ENCODE results near the gene OR52A1.
"Not testable (repeated sequence)": the region's sequence is repeated elsewhere in the genome, so short reads cannot be mapped to it uniquely, and the experiment has no call there.

OR52A1 gene

DNA sequence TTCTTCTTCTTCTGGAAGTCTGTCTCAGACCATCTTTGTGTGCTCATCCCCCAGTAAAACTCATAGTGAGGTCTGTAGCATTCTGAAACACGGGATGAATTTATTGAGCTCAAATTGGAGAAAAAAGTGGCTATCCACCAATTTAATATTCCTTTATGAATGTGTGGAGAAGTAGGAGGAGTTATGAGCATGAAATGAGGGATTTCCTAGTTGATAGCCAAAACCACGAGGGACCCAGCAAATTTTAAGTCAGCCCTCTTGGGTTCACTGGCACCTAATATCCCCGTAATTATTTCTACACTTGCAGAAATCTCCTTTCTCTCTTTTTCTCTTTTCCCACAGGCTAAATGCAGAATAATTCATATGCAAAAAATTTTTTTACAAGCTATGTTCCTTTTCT is at the start of gene OR52A1:
OR52A1 (minus strand) TSS at position 101 of the 400 bp plus-strand sequence. CDS start 2,388 bp downstream, outside the sequence.
- DNase-seq (ENCODE audit: low read depth): no peak

DNA sequence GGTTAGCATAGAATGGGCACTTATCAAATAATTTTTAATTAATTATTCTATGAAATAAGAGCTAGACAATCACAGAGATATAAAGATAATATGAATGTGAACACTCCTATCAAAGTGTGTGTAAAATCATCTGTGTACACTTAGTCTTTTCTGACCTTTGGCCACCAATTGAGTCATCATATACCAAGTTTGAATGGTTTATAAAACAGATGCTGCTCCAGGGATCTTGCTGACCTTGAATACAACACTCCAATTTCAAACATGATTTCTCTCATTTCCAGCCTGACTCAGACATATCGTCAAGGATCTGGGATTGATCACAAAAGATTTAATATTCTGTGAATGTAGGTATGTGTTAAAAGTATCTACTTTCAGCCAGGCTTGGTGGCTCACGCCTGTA is 48.8 kb upstream of the OR52A1 start:
- DNase-seq (ENCODE audit: low read depth): no peak

DNA sequence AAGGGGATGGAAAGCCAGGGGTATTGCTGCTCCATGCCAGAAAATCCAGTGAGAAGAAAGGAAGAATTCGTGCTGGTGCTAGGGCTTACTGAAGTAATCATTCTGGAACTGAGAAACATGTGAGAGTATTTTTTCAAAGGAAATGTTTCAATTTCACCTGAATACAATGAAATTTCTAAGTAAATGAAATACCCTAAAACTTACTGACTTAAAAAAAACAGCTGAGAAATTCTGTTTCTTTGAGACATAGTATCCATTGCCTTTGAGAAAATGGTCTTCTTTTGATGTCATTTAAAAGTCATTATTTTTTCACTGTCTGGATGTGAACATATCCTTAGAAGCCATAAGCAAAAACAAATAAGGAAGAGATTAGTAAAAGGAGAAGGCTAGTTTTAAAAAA is 46.0 kb upstream of the OR52A1 start, which contains the start of gene OR51V1:
OR51V1 (minus strand) TSS at position 101 of the 400 bp plus-strand sequence; CDS start at position 101, 0 bp downstream.
- no peak for DNase-seq (ENCODE audit: low read depth)

DNA sequence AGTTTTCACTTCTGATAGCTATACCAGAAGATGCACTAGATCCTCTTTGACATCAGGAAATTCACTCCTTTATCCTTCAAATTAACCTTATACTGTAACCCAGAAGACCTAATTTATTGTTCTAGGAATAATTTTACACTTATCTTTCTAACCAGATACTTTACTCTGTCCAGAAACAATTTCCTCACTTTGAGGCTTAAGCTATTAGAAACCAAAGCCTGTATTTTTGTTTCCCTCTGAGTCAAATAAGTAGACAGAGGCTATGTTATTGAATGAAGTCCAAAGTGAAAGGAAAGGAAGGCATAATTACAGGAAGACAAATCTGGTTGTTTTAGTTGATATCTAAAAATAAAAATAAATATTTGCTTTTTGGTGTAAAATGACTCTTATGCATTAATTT is 43.7 kb upstream of the OR52A1 start:
- no peak for DNase-seq (ENCODE audit: low read depth)

DNA sequence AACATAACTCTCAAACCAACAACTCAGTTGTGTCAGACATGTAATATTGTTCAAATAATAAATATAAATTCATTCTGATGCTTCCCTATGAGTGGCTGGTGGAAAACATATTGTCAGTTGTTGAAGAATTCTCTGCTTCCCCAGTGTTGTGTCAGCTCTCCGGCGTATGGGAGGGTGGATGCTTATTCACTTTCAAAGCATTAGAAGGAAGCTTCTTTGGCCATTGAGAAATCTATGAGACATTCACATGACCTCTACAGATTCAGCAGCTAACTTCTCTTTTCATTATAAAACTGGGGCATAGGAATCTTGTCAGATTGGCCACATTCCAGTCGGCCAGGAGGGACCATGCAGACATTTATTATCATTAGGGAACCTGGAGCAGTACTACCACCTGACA is 43.0 kb upstream of the OR52A1 start:
- DNase-seq (ENCODE audit: low read depth): no peak

DNA sequence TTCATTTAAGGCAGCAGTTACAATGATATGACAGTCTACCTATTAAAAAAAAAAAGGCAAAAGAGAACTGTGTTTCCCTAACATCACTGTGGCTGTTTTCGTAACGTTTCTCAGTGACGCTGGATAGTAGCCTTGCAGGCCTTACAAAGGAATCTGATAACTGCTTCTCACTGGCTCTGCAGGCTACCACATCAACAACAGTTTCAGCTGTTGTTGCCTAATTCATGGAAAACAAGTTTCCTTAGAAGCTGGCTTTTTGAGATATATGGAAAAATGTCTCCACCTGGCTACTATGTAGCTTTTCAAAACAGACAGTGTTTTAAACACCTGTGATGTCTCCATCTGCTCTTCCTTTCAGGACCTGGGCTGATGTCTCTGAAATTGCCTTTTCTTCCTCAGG is 42.2 kb upstream of the OR52A1 start:
- no peak for DNase-seq (ENCODE audit: low read depth)

DNA sequence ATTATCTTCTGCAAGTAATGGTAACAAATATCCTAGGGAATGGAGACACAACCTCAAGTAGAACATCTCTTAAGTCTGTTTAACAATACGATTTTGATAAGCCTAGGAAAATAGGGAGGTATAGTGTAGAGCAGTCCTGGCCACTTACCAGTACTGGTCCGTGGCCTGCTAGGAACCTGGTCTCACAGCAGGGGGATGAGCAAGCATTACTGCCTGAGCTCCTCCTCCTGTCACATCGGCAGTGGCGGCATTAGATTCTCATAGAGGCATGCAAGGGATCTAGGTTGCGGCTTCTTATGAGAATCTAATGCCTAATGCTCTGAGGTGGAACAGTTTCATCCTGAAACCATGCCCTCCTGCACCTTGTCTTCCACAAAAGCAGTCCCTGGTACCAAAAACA is 41.5 kb upstream of the OR52A1 start:
- DNase-seq (ENCODE audit: low read depth): no peak

DNA sequence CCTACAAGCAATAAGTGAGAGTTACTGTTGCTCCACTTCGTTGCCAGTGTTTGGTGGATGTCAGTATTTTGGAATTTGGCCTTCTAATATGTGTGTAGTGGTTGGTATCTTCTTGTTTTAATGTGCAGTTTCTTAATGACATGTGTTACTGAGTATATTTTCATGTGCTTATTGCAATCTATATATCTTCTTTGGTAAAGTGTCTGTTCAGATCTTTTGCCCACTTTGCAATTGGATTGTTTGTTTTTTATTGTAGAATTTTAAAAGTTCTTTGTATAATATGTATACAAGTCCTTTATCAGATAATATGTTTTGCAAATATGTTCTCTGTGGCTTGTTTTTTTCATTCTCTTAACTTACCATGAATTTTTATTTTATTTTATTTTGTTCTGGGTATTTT is 38.2 kb upstream of the OR52A1 start:
- DNase-seq (ENCODE audit: low read depth): no peak

DNA sequence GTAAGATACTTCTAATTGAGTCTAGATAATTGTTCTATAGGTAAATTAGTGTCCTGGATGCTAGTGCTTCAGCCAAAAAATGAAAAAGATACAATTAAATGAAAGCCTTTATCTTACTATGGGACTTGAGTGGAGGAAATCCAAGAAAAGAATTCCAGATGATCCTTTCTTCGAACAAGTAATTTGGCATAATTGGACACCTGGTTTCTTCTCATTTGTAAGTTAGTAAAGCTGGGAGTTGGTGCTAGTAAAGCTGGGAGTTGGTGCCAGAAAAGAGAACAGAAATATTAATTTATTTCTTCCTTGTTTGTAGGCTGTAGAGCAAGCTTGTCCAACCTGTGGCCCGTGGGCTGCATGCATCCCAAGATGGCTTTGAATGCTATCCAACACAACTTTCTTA is 33.6 kb upstream of the OR52A1 start:
- DNase-seq (ENCODE audit: low read depth): no peak

DNA sequence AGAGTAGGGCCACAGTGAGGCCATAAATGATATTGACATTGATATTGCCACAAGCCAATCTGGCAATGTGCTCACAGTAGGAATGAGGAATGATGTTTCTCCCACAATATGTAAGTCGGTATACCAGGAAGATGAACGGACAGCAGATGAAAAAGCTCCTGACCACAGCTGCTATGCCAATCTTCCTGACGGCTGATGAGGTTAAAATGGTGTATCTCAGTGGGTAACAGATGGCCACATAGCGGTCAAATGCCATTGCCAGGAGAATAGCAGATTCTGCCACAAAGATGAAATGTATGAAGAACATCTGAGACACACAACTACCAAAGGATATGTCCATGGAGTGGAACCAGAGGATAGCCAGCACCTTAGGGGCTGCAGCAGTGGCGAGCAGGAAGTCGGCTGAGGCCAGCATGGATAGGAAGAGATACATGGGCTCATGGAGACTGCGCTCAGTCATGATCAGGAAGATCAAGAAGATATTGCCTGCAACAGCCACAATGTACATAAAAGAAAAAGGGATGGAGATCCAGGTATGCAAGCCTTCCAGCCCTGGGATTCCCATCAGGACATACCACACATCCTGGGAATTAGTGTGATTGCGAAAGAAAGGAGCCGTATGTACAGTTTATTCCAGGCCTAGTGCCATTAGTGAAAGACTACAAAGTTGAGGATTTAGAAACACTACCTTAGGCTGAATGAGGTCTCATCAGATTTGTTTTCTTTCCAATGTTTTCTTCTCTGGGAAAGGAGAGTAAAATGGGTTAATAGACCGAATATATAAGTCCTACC is 23.7 kb upstream of the OR52A1 start:
- DNase-seq (ENCODE audit: low read depth): no peak

DNA sequence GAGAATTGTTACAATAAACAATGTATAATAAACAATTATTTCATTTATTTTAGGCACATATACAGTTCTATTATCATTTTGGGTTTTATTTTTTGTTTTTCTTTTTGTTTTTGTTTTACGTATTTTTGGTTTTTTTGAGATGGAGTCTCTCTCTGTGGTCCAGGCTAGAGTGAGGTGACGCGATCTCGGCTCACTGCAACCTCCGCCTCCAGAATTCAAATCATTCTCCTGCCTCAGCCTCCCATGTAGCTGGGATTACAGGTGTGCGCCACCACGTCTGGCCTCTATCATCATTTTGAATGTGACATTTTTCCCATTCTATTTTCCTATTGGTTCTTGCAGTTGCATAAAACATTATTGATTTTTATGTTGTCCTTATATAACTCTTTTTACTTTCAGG is 20.4 kb upstream of the OR52A1 start:
- no peak for DNase-seq (ENCODE audit: low read depth)

DNA sequence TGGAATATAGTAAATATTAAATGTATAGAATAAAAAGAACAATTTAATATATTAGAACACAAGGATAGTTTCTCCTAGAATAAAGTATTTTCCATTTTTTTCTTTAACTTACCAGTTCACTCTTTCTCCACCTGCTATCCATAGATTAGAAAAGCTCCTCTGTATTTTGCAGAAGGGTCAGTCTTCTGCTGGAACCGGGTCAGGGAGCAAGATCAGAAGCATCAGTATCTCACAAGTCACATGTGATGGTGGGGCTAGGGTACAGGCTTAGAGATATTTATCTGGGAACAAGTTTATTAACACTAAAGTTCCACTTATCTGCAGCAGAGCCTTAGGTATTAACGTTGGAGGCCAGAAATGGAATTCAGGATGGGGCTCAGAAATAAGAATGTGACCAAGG is 17.3 kb upstream of the OR52A1 start:
- no peak for DNase-seq (ENCODE audit: low read depth)

DNA sequence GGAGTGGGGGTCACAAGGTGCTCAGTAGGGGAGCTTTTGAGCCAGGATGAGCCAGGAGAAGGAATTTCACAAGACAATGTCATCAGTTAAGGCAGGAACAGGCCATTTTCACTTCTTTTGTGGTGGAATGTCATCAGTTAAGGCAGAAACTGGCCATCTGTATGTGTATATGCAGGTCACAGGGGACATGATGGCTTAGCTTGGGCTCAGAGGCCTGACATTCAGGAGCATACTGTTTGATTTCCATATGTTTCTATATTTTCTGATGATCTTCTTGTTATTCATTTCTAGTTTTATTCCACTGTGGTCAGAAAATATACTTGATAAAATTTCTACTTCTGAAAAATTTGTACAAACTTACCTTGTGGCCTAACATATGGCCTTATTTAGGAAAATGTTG is 11.3 kb upstream of the OR52A1 start:
- DNase-seq (ENCODE audit: low read depth): not testable (repeated sequence)

DNA sequence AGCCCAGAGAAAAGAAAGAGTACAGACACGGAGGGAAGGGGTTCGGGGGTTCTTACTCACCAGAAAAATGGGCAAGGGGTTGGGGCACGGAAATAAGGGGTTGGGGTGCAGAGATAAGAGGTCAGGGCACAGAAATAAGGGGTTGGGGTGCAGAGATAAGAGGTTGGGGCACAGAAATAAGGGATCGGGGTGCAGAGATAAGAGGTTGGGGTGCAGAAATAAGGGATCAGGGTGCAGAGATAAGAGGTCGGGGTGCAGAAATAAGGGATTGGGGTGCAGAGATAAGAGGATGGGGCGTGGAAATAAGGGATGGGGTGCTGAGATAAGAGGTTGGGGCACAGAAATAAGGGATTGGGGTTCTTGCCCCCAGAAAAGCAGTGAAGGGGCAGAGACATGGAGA is 10.2 kb upstream of the OR52A1 start:
- not testable (repeated sequence) for DNase-seq (ENCODE audit: low read depth)

DNA sequence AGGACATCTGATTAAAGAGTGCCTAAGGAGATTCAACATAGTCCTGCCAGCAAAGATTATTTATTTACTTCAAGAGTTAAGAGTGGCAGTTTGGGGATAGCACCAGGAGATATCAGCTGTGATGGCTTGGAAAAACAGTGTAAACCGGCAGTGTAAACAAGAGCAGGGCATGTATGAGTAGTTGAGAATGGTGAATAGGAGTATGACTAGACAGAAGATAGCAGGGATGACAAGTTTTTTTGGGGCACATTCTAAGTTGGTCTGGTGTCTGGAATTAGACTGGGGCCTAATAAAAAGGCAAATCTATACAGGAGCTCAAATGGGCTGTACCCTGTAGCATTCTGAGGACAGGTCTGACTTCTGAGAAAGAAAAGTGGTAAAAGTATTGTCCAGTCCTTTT is 6.5 kb upstream of the OR52A1 start:
- DNase-seq (ENCODE audit: low read depth): not testable (repeated sequence)

DNA sequence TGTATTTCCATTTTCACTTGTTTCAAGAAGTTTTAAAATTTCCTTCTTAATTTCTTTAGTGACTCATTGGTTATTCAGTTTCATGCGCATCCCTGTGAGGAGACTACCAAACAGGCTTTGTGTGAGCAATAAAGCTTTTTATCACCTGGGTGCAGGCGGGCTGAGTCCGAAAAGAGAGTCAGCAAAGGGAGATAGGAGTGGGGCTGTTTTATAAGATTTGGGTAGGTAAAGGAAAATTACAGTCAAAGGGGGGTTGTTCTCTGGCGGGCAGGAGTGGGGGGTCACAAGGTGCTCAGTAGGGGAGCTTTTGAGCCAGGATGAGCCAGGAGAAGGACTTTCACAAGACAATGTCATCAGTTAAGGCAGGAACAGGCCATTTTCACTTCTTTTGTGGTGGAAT is 5.7 kb upstream of the OR52A1 start:
- DNase-seq (ENCODE audit: low read depth): not testable (repeated sequence)

DNA sequence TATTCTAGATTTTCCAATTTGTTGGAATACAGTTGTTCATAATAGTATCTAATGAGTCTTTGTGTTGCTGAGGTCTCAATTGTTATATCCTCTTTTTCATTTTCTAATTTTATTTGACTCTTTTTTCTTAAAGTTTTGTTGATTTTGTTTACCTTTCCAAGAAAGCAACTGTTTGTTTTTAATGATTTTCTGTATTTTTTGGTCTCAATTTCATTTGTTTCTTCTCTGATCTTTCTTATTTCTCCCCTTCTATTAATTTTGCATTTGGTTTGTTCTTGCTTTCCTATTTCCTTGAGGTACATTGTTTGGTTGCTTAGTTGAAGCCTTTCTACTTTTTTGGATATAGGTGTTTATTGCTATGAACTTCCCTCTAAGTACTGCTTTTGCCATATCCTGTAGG is 5.2 kb upstream of the OR52A1 start:
- DNase-seq (ENCODE audit: low read depth): no peak

DNA sequence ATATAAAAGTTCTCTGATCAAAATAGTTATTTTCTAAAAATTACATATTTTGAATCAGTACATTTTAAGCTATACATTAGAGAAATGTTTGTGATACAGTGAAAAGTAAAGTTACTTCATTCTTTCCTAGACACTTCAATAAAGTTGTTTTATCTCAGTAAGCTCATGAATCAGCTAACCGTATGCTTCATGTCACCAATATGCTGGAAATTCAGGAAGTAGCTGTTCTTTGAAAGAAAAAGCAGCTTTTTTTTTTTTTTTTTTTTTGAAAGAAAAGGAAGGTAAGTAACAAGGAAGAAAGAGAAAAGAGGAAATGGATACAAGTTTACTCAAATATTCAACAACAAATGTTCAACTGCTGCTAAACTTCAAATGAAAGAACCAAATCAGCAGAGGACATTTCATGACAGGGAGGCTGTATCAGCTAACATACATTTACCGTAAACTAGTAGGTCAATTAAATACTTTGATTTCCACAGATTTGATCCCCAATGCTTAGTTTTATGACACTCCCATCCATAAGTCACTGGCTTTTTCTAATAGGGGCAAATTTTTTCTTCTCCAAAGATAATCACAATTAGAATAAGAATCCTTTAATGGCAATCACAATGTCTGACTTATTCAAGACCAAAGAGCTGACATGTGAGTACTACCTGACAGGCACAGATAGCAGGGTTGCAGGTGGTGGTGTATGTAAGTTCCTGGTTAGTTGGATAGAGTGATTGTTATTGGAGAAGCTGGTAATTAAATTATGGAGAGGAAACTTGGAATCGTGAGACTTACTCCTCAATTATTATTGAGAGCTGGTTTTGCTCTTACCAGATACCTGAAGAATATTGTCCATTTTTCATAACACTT is 754 bp downstream of the OR52A1 start:
- DNase-seq (ENCODE audit: low read depth): no peak

DNA sequence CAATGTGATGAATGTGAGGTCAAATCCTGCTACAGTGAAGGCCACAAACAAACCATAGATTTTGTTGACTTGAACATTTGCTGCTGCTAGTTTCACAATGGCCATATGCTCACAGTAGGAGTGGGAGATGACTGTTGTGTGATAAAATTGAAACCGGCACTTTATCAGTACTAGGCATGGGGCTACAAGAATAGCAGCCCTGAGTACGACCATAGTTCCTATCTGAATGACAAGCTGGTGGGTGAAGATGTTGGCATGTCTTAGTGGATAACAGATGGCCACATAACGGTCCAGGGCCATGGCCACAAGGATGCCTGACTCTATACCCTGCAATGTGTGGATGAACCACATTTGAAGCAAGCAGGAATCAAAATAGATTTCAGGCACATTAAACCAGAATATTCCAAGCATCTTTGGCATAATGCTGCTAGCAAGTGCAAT is 2.8 kb downstream of the OR52A1 start:
- DNase-seq (ENCODE audit: low read depth): no peak

DNA sequence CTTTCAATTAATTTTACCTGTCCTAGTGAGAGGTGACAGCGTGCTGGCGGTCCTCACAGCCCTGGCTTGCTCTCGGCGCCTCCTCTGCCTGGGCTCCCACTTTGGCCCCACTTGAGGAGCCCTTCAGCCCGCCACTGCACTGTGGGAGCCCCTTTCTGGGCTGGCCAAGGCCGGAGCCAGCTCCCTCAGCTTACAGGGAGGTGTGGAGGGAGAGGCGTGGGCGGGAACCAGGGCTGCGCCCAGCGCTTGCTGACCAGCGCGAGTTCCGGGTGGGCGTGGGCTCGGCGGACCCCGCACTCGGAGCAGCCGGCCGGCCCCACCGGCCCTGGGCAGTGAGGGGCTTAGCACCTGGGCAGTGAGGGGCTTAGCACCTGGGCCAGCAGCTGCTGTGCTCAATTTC is 10.4 kb downstream of the OR52A1 start:
- not testable (repeated sequence) for DNase-seq (ENCODE audit: low read depth)

DNA sequence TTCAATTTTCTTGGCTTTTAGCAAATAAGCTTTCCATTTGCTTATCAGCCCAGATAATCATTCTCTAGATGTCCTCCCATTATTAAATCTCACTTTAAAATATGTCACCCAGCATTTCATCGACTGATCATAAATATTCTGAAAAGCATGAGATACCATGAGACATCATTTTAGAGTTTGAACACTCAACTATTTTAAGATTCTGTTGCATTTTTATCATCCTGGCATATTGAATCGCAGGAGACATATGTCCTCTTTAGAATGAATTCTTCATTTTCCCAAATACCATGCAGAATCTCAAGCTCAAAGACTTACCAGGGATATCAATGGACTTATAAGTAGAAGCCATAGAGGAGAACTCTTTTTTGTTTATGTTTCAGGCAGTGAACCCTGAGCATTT is 16.6 kb downstream of the OR52A1 start, which contains the start of gene OR52A5:
OR52A5 (minus strand) TSS at position 361 of the 400 bp plus-strand sequence. CDS start 5,714 bp downstream, outside the sequence.
- no peak for DNase-seq (ENCODE audit: low read depth)

DNA sequence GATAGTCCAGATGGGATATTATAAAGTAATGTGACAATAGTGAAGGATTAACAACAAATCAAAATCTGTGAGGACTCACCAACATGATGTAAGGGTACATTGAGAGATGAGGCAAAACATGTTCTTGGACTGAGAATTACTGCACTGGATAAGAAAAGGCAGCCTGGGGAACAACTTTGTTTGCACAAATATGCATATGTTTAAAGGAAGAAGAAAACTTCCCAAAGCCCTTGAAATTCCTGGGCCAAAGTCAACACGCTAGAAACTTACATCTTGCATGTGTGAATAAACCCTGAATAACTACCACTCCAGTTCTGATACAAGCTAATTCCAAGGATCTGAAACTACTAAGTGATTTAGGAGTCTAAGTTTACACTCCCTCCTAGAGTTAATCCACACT is 17.5 kb downstream of the OR52A1 start:
- no peak for DNase-seq (ENCODE audit: low read depth)

DNA sequence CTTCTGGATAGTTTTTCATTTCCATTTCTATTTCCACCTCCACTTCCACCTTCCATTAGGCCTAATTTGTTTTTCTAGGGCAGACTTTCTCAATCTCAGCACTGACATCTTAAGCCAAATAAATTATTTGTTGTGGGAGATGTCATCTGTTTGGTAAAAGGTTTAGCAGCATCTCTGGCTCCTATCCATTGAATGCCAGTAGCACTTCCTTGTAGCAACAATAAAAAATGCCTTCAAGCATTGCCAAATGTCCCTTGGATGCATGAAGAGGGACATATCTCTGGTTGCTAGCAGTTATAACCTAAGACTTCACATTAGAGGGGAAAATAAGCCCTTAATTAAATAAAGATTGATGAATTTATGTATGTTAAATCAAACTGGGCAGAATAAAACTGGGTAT is 18.3 kb downstream of the OR52A1 start:
- no peak for DNase-seq (ENCODE audit: low read depth)

All from HS-27A (cell line).